SJSA1 (cell line): ENCODE measurements around the gene OXLD1. TPM values are rescaled to one million over a fixed set of nuclear protein-coding genes. Genes with fewer than 3 reads are reported as not detected.

Source experiments
- DNase-seq, 2 experiments: peaks; one replicate each; pipeline ENCODE4 v3.0.0-alpha.2; 2015 to 2020; ENCODE audit warnings: low spot score in 2 of 2, low read depth in 1 of 2
- H3K27ac ChIP-seq: fragments of 250-450 bp; sonication (Bioruptor Pico); 2 replicates; pipeline ENCODE4 v1.5.1; 2020; ENCODE audit warnings: mild to moderate bottlenecking, moderate library complexity
- H3K27me3 ChIP-seq: fragments of 250-450 bp; sonication (Bioruptor Pico); replicated peaks from 2 replicates; pipeline ENCODE4 v1.5.1; 2020; ENCODE audit warnings: mild to moderate bottlenecking, moderate library complexity
- H3K36me3 ChIP-seq: fragments of 250-450 bp; sonication (Bioruptor Pico); 2 replicates; pipeline ENCODE4 v1.5.1; 2020; ENCODE audit warnings: mild to moderate bottlenecking
- H3K4me1 ChIP-seq: fragments of 250-450 bp; sonication (Bioruptor Pico); replicated peaks from 2 replicates; pipeline ENCODE4 v1.6.1; 2021; ENCODE audit warnings: mild to moderate bottlenecking
- H3K4me3 ChIP-seq: fragments of 250-450 bp; sonication (Bioruptor Pico); 2 replicates; pipeline ENCODE4 v1.5.1; 2020; ENCODE audit warnings: mild to moderate bottlenecking
- H3K9me3 ChIP-seq: fragments of 250-450 bp; sonication (Bioruptor Pico); replicated peaks from 2 replicates; pipeline ENCODE4 v1.5.1; 2020; ENCODE audit warnings: mild to moderate bottlenecking
- total RNA-seq: library from RNA; depleted of rRNA; stranded (reverse); fragments of >200 nt; shearing (Covaris generic); gene quantifications from 2 replicates; pipeline ENCODE4 v1.2.3, GENCODE V29; 2014

Gene OXLD1
- total RNA-seq, 1 experiment from 2014 or later: 49.7 TPM

- Histone ChIP-seq H3K27me3 (no peaks in the 10 kb centered on the region), H3K9me3 (no peaks in the 10 kb centered on the region), H3K27ac (no peak overlapping the region), H3K4me3 (no peak overlapping the region), H3K36me3 (peaks cover 98% of the 10 kb centered on the region), H3K4me1 (no peaks in the 10 kb centered on the region)
- DNase-seq: no peak
Observed at GRCh38 chr17:81695211-81695610, 28.8 kb upstream of the OXLD1 start.

GRCh38 chr17:81694810-81695209 is 28.4 kb upstream of the OXLD1 start:
- no peak for DNase-seq
- Histone ChIP-seq H3K36me3 (peaks cover 100% of the 10 kb centered on the region), H3K4me1 (no peaks in the 10 kb centered on the region), H3K27ac (no peak overlapping the region), H3K27me3 (no peaks in the 10 kb centered on the region), H3K4me3 (no peak overlapping the region), H3K9me3 (no peaks in the 10 kb centered on the region)

- Histone ChIP-seq H3K27ac (no peak overlapping the region), H3K9me3 (no peaks in the 10 kb centered on the region), H3K4me1 (no peaks in the 10 kb centered on the region), H3K36me3 (peaks cover 100% of the 10 kb centered on the region), H3K4me3 (no peak overlapping the region), H3K27me3 (no peaks in the 10 kb centered on the region)
- no peak for DNase-seq
Observed at GRCh38 chr17:81693509-81694210, 27.3 kb upstream of the OXLD1 start.

- H3K36me3 ChIP-seq: peaks cover 100% of the 10 kb centered on the region
Observed at GRCh38 chr17:81691608-81692007, 25.2 kb upstream of the OXLD1 start.

GRCh38 chr17:81691196-81691595 is 24.8 kb upstream of the OXLD1 start:
- Histone ChIP-seq H3K4me1 (no peaks in the 10 kb centered on the region), H3K9me3 (no peaks in the 10 kb centered on the region), H3K27ac (no peak overlapping the region), H3K27me3 (no peaks in the 10 kb centered on the region), H3K36me3 (peaks cover 100% of the 10 kb centered on the region), H3K4me3 (no peak overlapping the region)
- no peak for DNase-seq

More at GRCh38 chr17:81691608-81692007, 25.2 kb upstream of the OXLD1 start:
- H3K27me3 ChIP-seq: no peaks in the 10 kb centered on the region
- no peak for DNase-seq
- no peaks in the 10 kb centered on the region for H3K4me1 ChIP-seq
- no peak overlapping the region for H3K27ac ChIP-seq
- H3K4me3 ChIP-seq: no peak overlapping the region
- H3K9me3 ChIP-seq: no peaks in the 10 kb centered on the region

- Histone ChIP-seq H3K4me3 (no peak overlapping the region), H3K4me1 (peaks cover 2% of the 10 kb centered on the region), H3K27me3 (no peaks in the 10 kb centered on the region), H3K9me3 (no peaks in the 10 kb centered on the region), H3K36me3 (peaks cover 100% of the 10 kb centered on the region), H3K27ac (no peak overlapping the region)
- DNase-seq: no peak
Observed at GRCh38 chr17:81690549-81690948, 24.1 kb upstream of the OXLD1 start.

- H3K36me3 ChIP-seq: peaks cover 100% of the 10 kb centered on the region
- H3K9me3 ChIP-seq: no peaks in the 10 kb centered on the region
- DNase-seq: no peak
- no peak overlapping the region for H3K4me3 ChIP-seq
- H3K27me3 ChIP-seq: no peaks in the 10 kb centered on the region
- H3K27ac ChIP-seq: no peak overlapping the region
- peaks cover 6% of the 10 kb centered on the region for H3K4me1 ChIP-seq
Observed at GRCh38 chr17:81690066-81690465, 23.7 kb upstream of the OXLD1 start.

GRCh38 chr17:81688616-81689015 is 22.2 kb upstream of the OXLD1 start:
- peaks cover 97% of the 10 kb centered on the region for H3K36me3 ChIP-seq
- DNase-seq: no peak
- no peak overlapping the region for H3K4me3 ChIP-seq
- no peak overlapping the region for H3K27ac ChIP-seq
- H3K4me1 ChIP-seq: peaks cover 16% of the 10 kb centered on the region
- H3K27me3 ChIP-seq: no peaks in the 10 kb centered on the region
- no peaks in the 10 kb centered on the region for H3K9me3 ChIP-seq

GRCh38 chr17:81687770-81688541 is 21.6 kb upstream of the OXLD1 start:
- Histone ChIP-seq H3K4me3 (no peak overlapping the region), H3K4me1 (peaks cover 16% of the 10 kb centered on the region), H3K27me3 (no peaks in the 10 kb centered on the region), H3K36me3 (peaks cover 94% of the 10 kb centered on the region), H3K27ac (no peak overlapping the region), H3K9me3 (no peaks in the 10 kb centered on the region)
- no peak for DNase-seq

GRCh38 chr17:81686614-81687013 is 20.2 kb upstream of the OXLD1 start:
- no peak overlapping the region for H3K27ac ChIP-seq

GRCh38 chr17:81685108-81685507 is 18.7 kb upstream of the OXLD1 start:
- DNase-seq: peak; percentile 52 to 82

More at GRCh38 chr17:81686614-81687013, 20.2 kb upstream of the OXLD1 start:
- Histone ChIP-seq H3K9me3 (no peaks in the 10 kb centered on the region), H3K27me3 (no peaks in the 10 kb centered on the region), H3K4me1 (peaks cover 27% of the 10 kb centered on the region), H3K4me3 (no peak overlapping the region), H3K36me3 (peaks cover 90% of the 10 kb centered on the region)
- no peak for DNase-seq

GRCh38 chr17:81684442-81684911 is 18.1 kb upstream of the OXLD1 start:
- Histone ChIP-seq H3K27ac (peak overlapping the region; percentile 94), H3K36me3 (peaks cover 85% of the 10 kb centered on the region), H3K4me3 (peak overlapping the region; percentile 98), H3K9me3 (no peaks in the 10 kb centered on the region), H3K27me3 (no peaks in the 10 kb centered on the region), H3K4me1 (peaks cover 29% of the 10 kb centered on the region)
- DNase-seq: no peak

More at GRCh38 chr17:81685108-81685507, 18.7 kb upstream of the OXLD1 start:
- H3K9me3 ChIP-seq: no peaks in the 10 kb centered on the region
- peak overlapping the region; percentile 94 for H3K27ac ChIP-seq
- no peaks in the 10 kb centered on the region for H3K27me3 ChIP-seq
- peaks cover 89% of the 10 kb centered on the region for H3K36me3 ChIP-seq
- peak overlapping the region; percentile 98 for H3K4me3 ChIP-seq
- peaks cover 29% of the 10 kb centered on the region for H3K4me1 ChIP-seq

- Histone ChIP-seq H3K4me1 (peaks cover 29% of the 10 kb centered on the region), H3K4me3 (peak within 1 kb of the TSS; percentile 98), H3K9me3 (no peaks in the 10 kb centered on the region), H3K36me3 (peaks cover 81% of the 10 kb centered on the region), H3K27me3 (no peaks in the 10 kb centered on the region), H3K27ac (peak within 1 kb of the TSS; percentile 94)
- DNase-seq: peak; percentile 99 to 100
Observed at GRCh38 chr17:81683584-81684441, 17.4 kb upstream of the OXLD1 start, which contains the start of the genes ARL16 and HGS. TSS of gene ARL16 (minus strand) at chr17:81683797. CDS start at chr17:81683753, 44 bp downstream. TSS of gene HGS (plus strand) at chr17:81684011. CDS start at chr17:81684067, 56 bp downstream.
